Tibial nerve (tissue), 4 donors: ENCODE measurements around the gene FAM229B. TPM values are rescaled to one million over a fixed set of nuclear protein-coding genes. Genes with fewer than 3 reads are reported as not detected.
"Not testable (repeated sequence)": the region's sequence is repeated elsewhere in the genome, so short reads cannot be mapped to it uniquely, and the experiment has no call there.

Source experiments
- DNase-seq, 2 donors: peaks; one replicate each; pipeline ENCODE4 v3.0.0-alpha.2; 2019; ENCODE audit warnings: low spot score in 2 of 2
- H3K27ac ChIP-seq, 4 donors: fragments of 200-600 bp; sonication (generic) in 3 of 4; one replicate each; pipeline ENCODE4 v1.5.1; 2017 to 2019; ENCODE audit warnings: mild to moderate bottlenecking in 1 of 4
- H3K27me3 ChIP-seq, 2 donors: fragments of 200-600 bp; sonication (generic) in 1 of 2; one replicate each; pipeline versions ENCODE4 v1.5.1 to v1.6.0; 2017 to 2019
- H3K36me3 ChIP-seq, 3 donors: fragments of 200-600 bp; sonication (generic); one replicate each; pipeline ENCODE4 v1.5.1; 2018 to 2019
- H3K4me1 ChIP-seq, 4 donors: fragments of 200-600 bp; sonication (generic) in 3 of 4; one replicate each; pipeline ENCODE4 v1.5.1; 2017 to 2019
- H3K4me3 ChIP-seq, 4 donors: fragments of 200-600 bp; sonication (generic) in 3 of 4; one replicate each; pipeline ENCODE4 v1.5.1; 2017 to 2019; ENCODE audit warnings: mild to moderate bottlenecking in 1 of 4, moderate library complexity in 1 of 4
- H3K9me3 ChIP-seq, 4 donors: fragments of 200-600 bp; sonication (generic) in 3 of 4; one replicate each; pipeline ENCODE4 v1.5.1; 2017 to 2019
- CTCF ChIP-seq, 5 experiments: fragments of 200-600 bp in 3 of 5; fragments of 450-650 bp in 2 of 5; sonication (generic) in 3 of 5; IDR thresholded peaks; one replicate each; pipeline ENCODE4 v1.5.1; 2016 to 2019; ENCODE audit warnings: antibody characterized with exemption in 5 of 5, mild to moderate bottlenecking in 3 of 5, moderate library complexity in 2 of 5
- EP300 ChIP-seq, 2 donors: sonication (generic); formaldehyde crosslinking; IDR thresholded peaks; one replicate each; pipeline ENCODE4 v1.6.1; 2017; ENCODE audit warnings: antibody characterized with exemption in 2 of 2, mild to moderate bottlenecking in 1 of 2
- POLR2A ChIP-seq, 2 donors: fragments of 450-650 bp; IDR thresholded peaks; one replicate each; pipeline ENCODE4 v1.6.1; 2017; ENCODE audit warnings: antibody characterized with exemption in 2 of 2, mild to moderate bottlenecking in 2 of 2, moderate library complexity in 2 of 2
- WGBS, 2 donors: methylation state at CpG; one replicate each; pipeline ENCODE4 v1.1.5; 2018; 5-methylcytosine and 5-hydroxymethylcytosine counted together
- total RNA-seq, 4 donors: library from RNA; depleted of rRNA; stranded (reverse); fragments of >200 nt; gene quantifications; one replicate each; pipeline ENCODE4 v1.1.0, GENCODE V29; 2016

The FAM229B gene
- total RNA-seq, 4 donors from 2014 or later: 18.0 to 32.1 (median 23.9) TPM

GRCh38 chr6:112040956-112041355 is 46.4 kb upstream of the FAM229B start:
- Histone ChIP-seq H3K4me1 (peaks cover 0 to 68% (median 37%) of the 10 kb centered on the region in 4 donors), H3K27ac (peak overlapping the region in 2 of 4 donors; percentile 91 to 96), H3K4me3 (no peak overlapping the region), H3K27me3 (no peaks in the 10 kb centered on the region), H3K36me3 (no peaks in the 10 kb centered on the region), H3K9me3 (no peaks in the 10 kb centered on the region)
- no peak for TF ChIP-seq CTCF (IDR thresholded peaks at IDR 0.05)
- TF ChIP-seq EP300 (IDR thresholded peaks at IDR 0.05): no peak
- TF ChIP-seq POLR2A (IDR thresholded peaks at IDR 0.05): no peak
- WGBS, 2 donors: 16 to 33% methylated on average over 1 of the region's 1 CpG
- no peak for DNase-seq

- peaks cover 0 to 62% (median 37%) of the 10 kb centered on the region in 4 donors for H3K4me1 ChIP-seq
- no peaks in the 10 kb centered on the region for H3K9me3 ChIP-seq
- H3K27me3 ChIP-seq: no peaks in the 10 kb centered on the region
- WGBS, 2 donors: 43 to 53% methylated on average over 3 of the region's 3 CpGs
- no peak for DNase-seq
- no peaks in the 10 kb centered on the region for H3K36me3 ChIP-seq
- peak overlapping the region in 3 of 4 donors; percentile 9 to 96 (median 91) for H3K27ac ChIP-seq
- TF ChIP-seq EP300 (IDR thresholded peaks at IDR 0.05) (no peak), CTCF (IDR thresholded peaks at IDR 0.05) (no peak), POLR2A (IDR thresholded peaks at IDR 0.05) (no peak)
- no peak overlapping the region for H3K4me3 ChIP-seq
Observed at GRCh38 chr6:112041535-112041934, 45.9 kb upstream of the FAM229B start.

- no peaks in the 10 kb centered on the region for H3K27me3 ChIP-seq
- no peaks in the 10 kb centered on the region for H3K9me3 ChIP-seq
- peaks cover 0 to 47% (median 32%) of the 10 kb centered on the region in 4 donors for H3K4me1 ChIP-seq
- WGBS, 2 donors: 0% methylated on average over 35 to 36 of the region's 36 CpGs
- H3K36me3 ChIP-seq: no peaks in the 10 kb centered on the region
- H3K27ac ChIP-seq: peak overlapping the region; percentile 85 to 96 (median 90)
- H3K4me3 ChIP-seq: peak overlapping the region; percentile 36 to 62 (median 54)
- TF ChIP-seq EP300 (IDR thresholded peaks at IDR 0.05) (peak in 1 of 2 donors; percentile 75), CTCF (IDR thresholded peaks at IDR 0.05) (peak; percentile 93 to 98 (median 95)), POLR2A (IDR thresholded peaks at IDR 0.05) (peak in 1 of 2 donors; percentile 51)
- DNase-seq: peak; percentile 78 to 93
Observed at GRCh38 chr6:112043032-112044007, 44.1 kb upstream of the FAM229B start.

GRCh38 chr6:112044196-112044595 is 43.2 kb upstream of the FAM229B start:
- no peaks in the 10 kb centered on the region for H3K27me3 ChIP-seq
- DNase-seq: no peak
- TF ChIP-seq CTCF (IDR thresholded peaks at IDR 0.05) (no peak), EP300 (IDR thresholded peaks at IDR 0.05) (no peak), POLR2A (IDR thresholded peaks at IDR 0.05) (no peak)
- no peaks in the 10 kb centered on the region for H3K9me3 ChIP-seq
- peaks cover 0 to 38% (median 24%) of the 10 kb centered on the region in 4 donors for H3K4me1 ChIP-seq
- 71 to 77% methylated on average over 8 of the region's 8 CpGs for WGBS, 2 donors
- H3K27ac ChIP-seq: peak overlapping the region in 2 of 4 donors; percentile 91 to 96
- H3K36me3 ChIP-seq: no peaks in the 10 kb centered on the region
- no peak overlapping the region for H3K4me3 ChIP-seq

- Histone ChIP-seq H3K27me3 (no peaks in the 10 kb centered on the region), H3K36me3 (no peaks in the 10 kb centered on the region), H3K4me3 (no peak overlapping the region), H3K4me1 (peaks cover 0 to 31% (median 18%) of the 10 kb centered on the region in 4 donors), H3K9me3 (no peaks in the 10 kb centered on the region), H3K27ac (peak overlapping the region in 1 of 4 donors; percentile 0)
- WGBS, 2 donors: 40 to 55% methylated on average over 3 of the region's 3 CpGs
- DNase-seq: no peak
- TF ChIP-seq EP300 (IDR thresholded peaks at IDR 0.05) (no peak), POLR2A (IDR thresholded peaks at IDR 0.05) (no peak), CTCF (IDR thresholded peaks at IDR 0.05) (no peak)
Observed at GRCh38 chr6:112044856-112045255, 42.5 kb upstream of the FAM229B start.

GRCh38 chr6:112047523-112047922 is 39.9 kb upstream of the FAM229B start:
- not testable (repeated sequence) for H3K27me3 ChIP-seq, H3K36me3 ChIP-seq, H3K4me3 ChIP-seq, H3K4me1 ChIP-seq, H3K27ac ChIP-seq, DNase-seq, H3K9me3 ChIP-seq
- WGBS, 2 donors: 94 to 95% methylated on average over 23 to 25 of the region's 25 CpGs
